Measurements from ENCODE around the gene NF2. TPM values are rescaled to one million over a fixed set of nuclear protein-coding genes. Genes with fewer than 3 reads are reported as not detected.

Gene NF2
- total RNA-seq, 1 donor from 2014 or later: 59.1 TPM

DNA sequence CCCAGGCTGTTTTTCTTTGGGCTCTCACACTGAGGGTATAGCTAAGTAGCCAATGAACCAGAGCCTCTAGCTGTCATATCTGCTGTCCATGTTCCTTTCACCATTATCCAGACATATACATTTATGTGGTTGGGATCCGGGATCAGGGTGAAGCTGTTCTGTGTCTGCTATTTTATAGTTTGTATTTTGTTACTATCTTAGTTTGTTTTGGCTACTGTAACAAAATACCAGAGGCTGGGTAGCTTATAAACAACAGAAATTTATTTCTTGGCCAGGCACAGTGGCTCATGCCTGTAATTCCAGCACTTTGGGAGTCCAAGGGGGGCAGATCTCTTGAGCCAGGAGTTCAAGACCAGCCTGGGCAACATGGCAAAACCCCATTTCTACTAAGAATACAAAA, 75.9 kb downstream of the NF2 start:
- Mint-ChIP-seq H3K27ac (no peak overlapping the region), H3K4me3 (no peak overlapping the region), H3K27me3 (no peaks in the 10 kb centered on the region), H3K36me3 (ENCODE audit: low read depth) (peaks cover 42% of the 10 kb centered on the region), H3K9me3 (no peaks in the 10 kb centered on the region), H3K4me1 (no peaks in the 10 kb centered on the region)
- DNase-seq: no peak
- intact Hi-C loops (cut with micrococcal nuclease): no loop called here

DNA sequence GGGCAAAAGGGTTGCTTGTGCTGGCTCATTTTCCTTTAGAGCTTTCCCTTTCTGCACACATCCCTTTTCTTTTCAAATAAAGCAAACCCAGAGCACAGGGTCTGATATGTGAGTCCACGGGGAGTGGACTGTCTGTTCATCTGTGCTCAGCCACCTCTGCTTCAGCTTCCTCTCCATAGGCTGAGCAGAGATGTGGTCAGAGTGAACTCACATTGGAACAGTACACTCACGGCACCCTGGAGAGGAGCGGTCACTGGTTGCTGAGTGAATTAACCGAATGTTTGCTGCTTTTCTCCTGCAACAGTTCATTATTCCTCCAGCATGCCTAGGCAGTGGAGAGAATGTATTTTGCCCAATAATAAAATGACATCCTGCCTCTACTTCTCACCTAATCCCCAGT, 80.1 kb downstream of the NF2 start:
- Mint-ChIP-seq H3K4me3 (no peak overlapping the region), H3K9me3 (no peaks in the 10 kb centered on the region), H3K4me1 (no peaks in the 10 kb centered on the region), H3K36me3 (ENCODE audit: low read depth) (peaks cover 17% of the 10 kb centered on the region), H3K27me3 (no peaks in the 10 kb centered on the region), H3K27ac (no peak overlapping the region)
- no peak for DNase-seq
- intact Hi-C loops (cut with micrococcal nuclease): no loop called here

DNA sequence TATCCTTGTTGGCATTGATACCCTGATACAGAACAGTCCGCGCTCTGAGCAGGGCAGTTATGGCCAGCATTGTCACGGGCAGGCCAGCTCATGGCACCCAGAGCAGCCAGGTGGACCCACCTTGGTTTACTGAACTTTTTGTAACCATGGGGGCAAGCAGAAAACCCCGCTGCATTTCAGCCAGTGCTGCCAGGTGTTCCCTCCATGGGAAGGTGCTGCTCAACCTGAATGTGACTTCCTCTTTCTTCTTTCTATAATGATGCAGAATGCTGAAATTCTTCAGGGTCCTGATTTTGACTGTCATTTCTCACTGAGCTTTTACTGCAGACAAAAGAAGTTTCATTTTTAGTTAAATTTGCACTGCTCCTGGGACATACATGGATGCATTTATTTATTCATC, 80.8 kb downstream of the NF2 start:
- no peak for DNase-seq
- H3K36me3 Mint-ChIP-seq (ENCODE audit: low read depth): peaks cover 18% of the 10 kb centered on the region
- no peaks in the 10 kb centered on the region for H3K9me3 Mint-ChIP-seq
- no peaks in the 10 kb centered on the region for H3K4me1 Mint-ChIP-seq
- H3K27ac Mint-ChIP-seq: no peak overlapping the region
- intact Hi-C loops (cut with micrococcal nuclease): no loop called here
- no peaks in the 10 kb centered on the region for H3K27me3 Mint-ChIP-seq
- H3K4me3 Mint-ChIP-seq: no peak overlapping the region

DNA sequence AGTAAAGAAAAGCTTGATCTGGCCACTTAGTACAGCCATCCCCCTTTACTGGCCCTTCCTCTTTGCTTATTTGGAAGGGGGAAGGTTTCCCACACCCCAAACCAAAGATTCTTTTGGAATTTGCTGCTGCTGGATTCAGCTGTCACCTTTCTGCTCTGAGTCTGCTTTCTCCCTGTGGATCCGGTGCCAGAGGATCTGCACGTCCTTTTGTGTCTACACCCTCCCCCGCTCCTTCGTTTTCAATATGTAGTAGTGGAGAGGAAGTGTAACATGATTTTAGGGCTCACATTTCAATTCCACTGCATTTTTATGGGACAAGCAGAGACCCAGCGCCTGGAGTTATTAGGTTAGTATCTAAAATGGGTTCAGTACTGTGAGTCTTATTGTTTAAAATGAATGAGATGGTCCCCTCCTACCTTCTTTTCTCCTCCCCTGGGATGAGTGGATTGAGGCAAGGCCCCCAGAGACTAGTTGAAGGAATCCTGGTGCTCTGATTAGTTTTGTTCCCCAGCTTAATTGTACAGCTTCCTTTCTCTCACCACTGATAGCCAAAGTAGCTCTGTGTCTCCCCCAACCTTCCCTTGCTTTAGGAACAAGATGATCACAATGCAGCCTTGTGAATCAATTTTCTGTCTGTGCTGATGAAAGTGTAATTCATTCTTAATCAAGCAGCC, 85.9 kb downstream of the NF2 start:
- no peak for DNase-seq
- Mint-ChIP-seq H3K27ac (no peak overlapping the region), H3K36me3 (ENCODE audit: low read depth) (peaks cover 13% of the 10 kb centered on the region), H3K4me3 (no peak overlapping the region), H3K27me3 (no peaks in the 10 kb centered on the region), H3K4me1 (no peaks in the 10 kb centered on the region), H3K9me3 (no peaks in the 10 kb centered on the region)
- intact Hi-C loops (cut with micrococcal nuclease): loop anchor here (5.0 kb wide), 1 partner anchor 398 kb away; no protein-coding TSS in a partner anchor

DNA sequence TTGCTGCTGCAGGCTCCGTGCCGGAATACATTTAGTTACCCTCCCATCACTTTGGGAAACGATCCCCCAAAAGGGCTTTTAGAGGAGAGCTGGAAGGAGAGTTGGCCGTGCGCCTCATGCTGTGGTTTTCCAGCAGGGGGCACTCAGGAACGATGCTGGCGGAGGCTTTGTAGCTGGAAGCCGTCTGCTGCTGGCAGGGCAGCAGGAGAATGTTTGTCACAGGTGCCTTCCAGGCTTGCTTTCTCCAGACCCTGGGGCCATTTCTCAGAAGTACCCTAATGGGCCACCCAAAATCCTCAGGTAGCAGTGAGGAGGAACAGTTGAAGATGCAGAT, 86.4 kb downstream of the NF2 start:
- Mint-ChIP-seq H3K9me3 (no peaks in the 10 kb centered on the region), H3K27ac (no peak overlapping the region), H3K4me1 (no peaks in the 10 kb centered on the region), H3K4me3 (no peak overlapping the region), H3K36me3 (ENCODE audit: low read depth) (peaks cover 16% of the 10 kb centered on the region), H3K27me3 (no peaks in the 10 kb centered on the region)
- DNase-seq: peak; percentile 80
- intact Hi-C loops (cut with micrococcal nuclease): loop anchor here (5.0 kb wide), 1 partner anchor 397 kb away; no protein-coding TSS in a partner anchor

DNA sequence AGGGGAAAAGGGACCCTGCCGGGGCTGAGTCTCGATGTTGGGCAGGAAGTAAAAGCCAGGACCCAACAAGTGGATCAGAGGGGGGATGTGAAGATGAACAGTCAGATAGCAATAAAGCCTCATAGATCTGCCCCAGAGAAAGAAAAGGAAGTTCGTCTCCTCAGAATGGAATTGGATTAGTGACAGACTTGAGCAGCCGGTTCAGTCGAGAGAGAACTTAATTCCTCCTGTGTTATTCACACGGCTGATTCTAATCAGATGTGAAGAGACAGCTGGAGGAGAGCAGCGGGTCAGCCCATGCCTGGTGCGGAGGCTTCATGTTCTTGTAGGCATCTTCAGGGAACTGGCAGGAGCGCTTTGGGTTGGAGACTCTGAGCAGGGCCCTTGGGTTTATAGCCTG, 87.0 kb downstream of the NF2 start:
- H3K27me3 Mint-ChIP-seq: no peaks in the 10 kb centered on the region
- no peak overlapping the region for H3K27ac Mint-ChIP-seq
- intact Hi-C loops (cut with micrococcal nuclease): no loop called here
- no peaks in the 10 kb centered on the region for H3K4me1 Mint-ChIP-seq
- peaks cover 17% of the 10 kb centered on the region for H3K36me3 Mint-ChIP-seq (ENCODE audit: low read depth)
- no peak overlapping the region for H3K4me3 Mint-ChIP-seq
- no peaks in the 10 kb centered on the region for H3K9me3 Mint-ChIP-seq
- no peak for DNase-seq

DNA sequence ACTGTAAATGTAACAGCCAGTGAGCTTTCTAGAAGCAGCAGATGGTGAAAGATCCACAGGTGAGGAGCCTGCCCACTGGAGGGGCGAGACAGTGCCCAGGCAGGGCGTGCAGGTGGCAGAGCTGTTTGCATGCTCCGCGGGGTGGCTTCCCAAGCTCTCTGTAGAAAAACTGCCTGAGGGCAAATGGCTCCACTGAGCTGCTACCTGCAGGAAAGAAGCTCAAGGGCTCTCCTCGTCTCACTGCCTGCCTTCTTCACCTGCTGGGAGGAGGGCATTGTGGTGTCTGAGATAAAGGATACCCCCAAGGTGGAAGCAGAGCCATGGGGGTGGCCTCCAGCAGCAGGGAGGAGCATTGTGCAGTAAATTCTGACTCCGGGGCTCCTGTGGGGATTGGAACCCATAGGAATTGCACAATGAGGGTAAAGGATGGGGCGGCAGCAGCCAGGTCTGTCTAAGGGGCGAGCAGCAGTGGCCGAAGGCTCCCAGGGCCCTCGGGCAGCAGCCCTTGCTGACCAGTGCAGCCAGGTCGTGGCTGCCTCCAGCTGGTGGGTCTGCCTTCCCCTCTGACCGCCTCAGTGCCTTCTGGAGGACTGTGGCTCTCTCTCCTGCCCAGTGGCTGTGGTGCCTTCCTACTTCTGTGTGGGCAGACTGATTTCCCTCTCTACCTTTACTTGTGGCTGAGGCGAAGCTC, 88.3 kb downstream of the NF2 start:
- DNase-seq: no peak
- Mint-ChIP-seq H3K27me3 (no peaks in the 10 kb centered on the region), H3K36me3 (ENCODE audit: low read depth) (peaks cover 17% of the 10 kb centered on the region), H3K27ac (no peak overlapping the region), H3K4me3 (no peak overlapping the region), H3K9me3 (no peaks in the 10 kb centered on the region), H3K4me1 (no peaks in the 10 kb centered on the region)
- intact Hi-C loops (cut with micrococcal nuclease): no loop called here

DNA sequence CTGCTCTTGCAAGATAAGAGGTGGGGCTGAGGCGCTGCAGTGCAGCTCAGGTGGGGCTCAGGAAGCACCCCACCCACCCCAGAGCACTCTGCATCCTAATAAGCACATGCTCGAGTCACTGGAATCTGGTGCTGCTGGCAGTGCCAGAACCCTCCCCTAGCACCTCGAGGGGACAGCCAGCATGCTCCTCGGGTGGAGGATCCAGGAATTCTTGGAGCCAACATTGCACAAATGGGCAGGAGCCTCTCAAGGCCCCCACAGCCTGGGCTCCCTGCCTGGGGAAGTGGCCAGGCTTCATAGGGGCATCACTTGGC, 88.9 kb downstream of the NF2 start:
- Mint-ChIP-seq H3K27ac (no peak overlapping the region), H3K4me1 (no peaks in the 10 kb centered on the region), H3K36me3 (ENCODE audit: low read depth) (peaks cover 17% of the 10 kb centered on the region), H3K4me3 (no peak overlapping the region), H3K27me3 (no peaks in the 10 kb centered on the region), H3K9me3 (no peaks in the 10 kb centered on the region)
- DNase-seq: no peak
- intact Hi-C loops (cut with micrococcal nuclease): no loop called here

DNA sequence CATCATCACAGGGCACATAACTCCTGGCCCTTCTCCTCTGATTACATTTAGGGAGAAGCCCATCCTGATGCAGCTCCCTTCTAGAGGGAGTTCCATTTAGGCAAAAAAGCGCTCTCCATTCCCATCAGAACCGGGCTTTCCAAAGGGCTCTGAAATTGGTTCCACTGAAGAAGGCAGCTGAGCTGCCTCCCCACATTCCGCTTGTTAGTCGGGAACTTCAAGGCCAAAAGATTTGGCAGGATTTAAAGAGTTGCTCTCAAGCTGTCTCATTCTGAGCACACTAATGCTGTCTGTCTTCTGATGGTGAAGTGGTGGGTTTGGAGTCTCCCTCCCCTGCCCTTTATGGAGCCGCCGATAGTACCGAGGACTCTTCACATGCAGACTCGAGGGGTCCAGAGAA, 89.7 kb downstream of the NF2 start:
- intact Hi-C loops (cut with micrococcal nuclease): no loop called here
- Mint-ChIP-seq H3K9me3 (no peaks in the 10 kb centered on the region), H3K27ac (no peak overlapping the region), H3K4me3 (no peak overlapping the region), H3K4me1 (no peaks in the 10 kb centered on the region), H3K27me3 (no peaks in the 10 kb centered on the region), H3K36me3 (ENCODE audit: low read depth) (peaks cover 17% of the 10 kb centered on the region)
- DNase-seq: no peak

DNA sequence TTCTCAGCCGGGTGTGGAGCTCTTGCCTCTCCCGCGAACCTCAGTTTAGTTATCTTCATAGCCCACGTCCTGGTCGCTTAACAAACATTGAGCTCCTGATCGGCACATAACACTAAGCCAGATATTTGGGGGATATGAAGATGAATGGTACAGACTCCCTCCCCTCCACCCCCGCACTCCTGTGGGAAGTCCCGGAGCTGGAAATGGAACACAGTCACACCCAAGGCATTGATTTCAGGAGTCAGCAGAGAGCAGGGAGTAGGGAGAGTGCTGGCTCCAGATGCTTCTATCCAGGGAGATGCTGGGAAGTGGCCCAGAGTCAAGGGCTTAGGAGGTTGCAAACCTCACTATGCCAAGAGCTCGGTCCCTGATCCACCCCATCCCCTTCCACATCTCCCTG, 90.2 kb downstream of the NF2 start:
- H3K9me3 Mint-ChIP-seq: no peaks in the 10 kb centered on the region
- no peaks in the 10 kb centered on the region for H3K4me1 Mint-ChIP-seq
- H3K36me3 Mint-ChIP-seq (ENCODE audit: low read depth): peaks cover 17% of the 10 kb centered on the region
- H3K27ac Mint-ChIP-seq: no peak overlapping the region
- no peak for DNase-seq
- H3K27me3 Mint-ChIP-seq: no peaks in the 10 kb centered on the region
- intact Hi-C loops (cut with micrococcal nuclease): no loop called here
- H3K4me3 Mint-ChIP-seq: no peak overlapping the region

DNA sequence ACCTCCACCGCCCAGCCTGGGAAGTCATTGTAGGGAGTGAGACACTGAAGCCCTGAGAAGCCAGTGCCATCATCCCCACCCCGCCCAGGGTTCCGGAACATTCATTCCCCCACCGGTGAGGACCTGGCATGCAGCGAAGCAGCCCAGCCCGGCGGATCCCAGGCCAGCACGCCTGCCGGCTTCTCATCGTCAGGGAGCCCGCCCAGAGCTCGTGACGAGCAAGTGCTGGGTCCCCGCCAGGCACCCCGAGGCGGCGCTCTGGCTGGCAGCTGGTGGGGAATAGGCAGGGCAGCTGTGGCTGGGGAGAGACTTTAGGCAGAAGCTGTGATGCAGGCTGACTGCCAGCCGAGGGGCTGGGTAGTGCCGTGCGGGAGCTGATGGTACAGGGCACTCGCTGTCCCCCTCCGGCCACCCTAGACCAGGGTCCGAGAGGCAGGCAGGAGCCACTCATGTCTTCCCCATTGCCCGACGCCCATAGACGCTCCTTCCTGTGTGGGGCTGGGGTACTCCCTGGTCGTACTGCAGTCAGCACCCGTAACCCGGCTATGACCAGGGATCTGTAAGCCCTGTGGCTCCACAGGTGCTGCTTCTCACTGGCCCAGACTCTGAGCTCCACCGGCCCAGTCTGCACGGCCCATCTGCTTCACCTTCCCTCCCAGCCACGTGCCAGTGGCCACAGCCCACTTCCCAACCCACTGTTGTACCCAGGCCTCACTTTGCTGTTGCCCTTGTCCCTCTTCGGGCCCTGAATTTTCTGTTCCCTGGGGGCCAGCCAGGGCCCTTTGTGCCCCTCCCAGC, 91.9 kb downstream of the NF2 start:
- Mint-ChIP-seq H3K4me3 (no peak overlapping the region), H3K27ac (no peak overlapping the region)
- no peak for DNase-seq

DNA sequence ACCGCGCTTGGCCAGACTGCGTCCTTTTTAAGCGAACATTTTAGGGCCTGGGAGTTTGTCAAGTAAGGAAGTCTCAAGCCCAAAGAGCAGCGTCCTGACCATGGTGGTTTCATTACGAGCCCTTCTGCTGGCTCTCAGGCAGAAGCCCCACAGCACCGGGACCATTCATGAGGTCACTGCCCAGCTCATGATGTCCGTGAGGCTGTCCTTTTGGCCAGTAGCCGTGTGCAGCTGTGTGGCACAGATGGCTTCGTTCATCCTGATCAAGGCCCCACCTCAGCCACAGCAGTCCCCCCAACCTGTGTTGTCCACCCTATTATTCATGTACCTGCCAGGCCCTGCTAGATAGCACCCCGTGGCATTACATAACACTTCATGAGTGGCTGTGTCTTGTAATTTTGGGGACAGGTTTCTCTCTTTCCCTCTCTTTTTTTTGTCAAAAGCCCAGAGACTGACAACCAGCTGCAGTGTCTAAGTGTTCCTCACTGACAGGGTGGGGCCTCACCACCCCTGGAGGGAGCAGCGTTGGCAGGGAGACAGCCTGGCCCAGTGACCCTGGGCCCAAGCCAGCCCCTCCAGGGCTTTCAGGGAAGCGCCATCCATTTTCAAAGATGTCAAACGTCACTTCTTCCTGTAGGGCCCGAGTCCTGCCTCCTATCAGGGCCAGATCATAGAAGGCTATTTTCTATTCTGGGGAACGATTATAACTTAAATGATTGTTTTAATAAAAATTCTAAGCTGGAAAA, 94.6 kb downstream of the NF2 start:
- no peaks in the 10 kb centered on the region for H3K9me3 Mint-ChIP-seq
- no peak overlapping the region for H3K27ac Mint-ChIP-seq
- DNase-seq: no peak
- peaks cover 10% of the 10 kb centered on the region for H3K36me3 Mint-ChIP-seq (ENCODE audit: low read depth)
- intact Hi-C loops (cut with micrococcal nuclease): no loop called here
- peaks cover 11% of the 10 kb centered on the region for H3K4me1 Mint-ChIP-seq
- no peak overlapping the region for H3K4me3 Mint-ChIP-seq
- H3K27me3 Mint-ChIP-seq: no peaks in the 10 kb centered on the region

More for the DNA sequence above, 91.9 kb downstream of the NF2 start:
- intact Hi-C loops (cut with micrococcal nuclease): no loop called here
- H3K36me3 Mint-ChIP-seq (ENCODE audit: low read depth): peaks cover 16% of the 10 kb centered on the region
- no peaks in the 10 kb centered on the region for H3K9me3 Mint-ChIP-seq
- peaks cover under 1% of the 10 kb centered on the region for H3K4me1 Mint-ChIP-seq
- H3K27me3 Mint-ChIP-seq: no peaks in the 10 kb centered on the region

DNA sequence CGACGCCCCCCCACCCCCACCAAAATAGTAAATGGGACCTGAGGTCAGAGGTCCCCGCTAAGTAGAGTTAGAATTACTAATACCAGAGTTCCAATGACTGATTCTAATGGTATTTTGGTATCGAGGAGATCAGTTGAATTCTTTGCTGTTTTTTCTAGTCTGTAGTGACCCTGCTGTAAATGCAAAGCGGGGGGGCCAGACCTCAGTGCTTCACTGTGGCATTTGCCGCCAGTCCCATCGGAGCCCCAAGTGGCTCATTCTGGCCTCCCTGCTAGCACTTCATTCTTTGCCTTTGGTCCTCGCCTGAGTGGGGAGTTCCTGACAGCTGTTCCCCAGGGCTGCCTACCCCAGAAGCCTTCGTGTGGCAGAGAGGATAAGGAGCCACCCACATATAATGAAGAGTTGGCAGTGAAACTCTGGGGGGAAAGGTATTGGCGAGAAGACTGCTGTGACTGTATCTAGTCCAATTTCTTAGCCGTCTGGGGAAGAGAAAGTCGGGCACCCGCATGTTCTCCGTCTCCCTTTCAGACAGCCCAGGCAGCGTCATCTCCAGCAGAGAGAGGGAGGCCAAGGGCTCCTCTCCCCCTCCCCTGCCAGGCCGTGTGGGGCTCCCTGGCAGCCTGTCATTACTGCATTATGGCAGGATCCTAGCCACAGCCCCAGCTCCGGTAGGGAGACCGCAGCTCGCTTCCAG, 96.9 kb downstream of the NF2 start:
- no peaks in the 10 kb centered on the region for H3K9me3 Mint-ChIP-seq
- intact Hi-C loops (cut with micrococcal nuclease): no loop called here
- H3K27ac Mint-ChIP-seq: no peak overlapping the region

DNA sequence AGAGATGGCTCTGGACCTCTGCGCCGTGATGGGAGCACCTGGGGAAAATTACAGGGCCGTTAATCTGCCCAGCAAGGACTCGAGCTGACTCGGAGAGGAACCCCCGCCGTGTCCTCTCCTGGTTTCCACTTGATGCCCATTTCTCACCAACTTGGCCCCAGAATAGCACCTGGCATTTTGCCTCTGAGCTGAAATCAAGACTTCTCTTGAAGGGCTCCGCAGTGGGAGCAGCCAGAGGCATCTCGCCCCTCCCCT, 97.4 kb downstream of the NF2 start:
- Mint-ChIP-seq H3K27me3 (peaks cover 2% of the 10 kb centered on the region), H3K4me3 (no peak overlapping the region), H3K36me3 (ENCODE audit: low read depth) (peaks cover 2% of the 10 kb centered on the region), H3K4me1 (peaks cover 11% of the 10 kb centered on the region), H3K9me3 (no peaks in the 10 kb centered on the region), H3K27ac (peak overlapping the region; percentile 34)
- no peak for DNase-seq
- intact Hi-C loops (cut with micrococcal nuclease): no loop called here

More for the DNA sequence above, 96.9 kb downstream of the NF2 start:
- Mint-ChIP-seq H3K27me3 (peaks cover 2% of the 10 kb centered on the region), H3K4me3 (no peak overlapping the region), H3K36me3 (ENCODE audit: low read depth) (peaks cover 6% of the 10 kb centered on the region), H3K4me1 (peaks cover 11% of the 10 kb centered on the region)
- no peak for DNase-seq

Measured in activated CD4-positive, alpha-beta T cell treated with anti-CD3 and anti-CD28 coated beads, Interleukin-2, amount 10 ng/mL, durations not matched to agents 24 days and 14 days (primary cell).